IPS-18a (cell line): ENCODE measurements around the gene KBTBD2.
"Not testable (repeated sequence)": the region's sequence is repeated elsewhere in the genome, so short reads cannot be mapped to it uniquely, and the experiment has no call there.

Experiments
- H3K27ac ChIP-seq: one replicate; pipeline ENCODE4 v1.5.1; 2013; ENCODE audit warnings: low read length
- H3K27me3 ChIP-seq: one replicate; pipeline ENCODE4 v1.6.1; 2013; ENCODE audit warnings: mild to moderate bottlenecking, low read length; ENCODE audit not compliant: control insufficient read depth, insufficient read depth
- H3K36me3 ChIP-seq: one replicate; pipeline ENCODE4 v1.6.1; 2013; ENCODE audit warnings: low read depth, low read length; ENCODE audit not compliant: control insufficient read depth
- H3K4me1 ChIP-seq: one replicate; pipeline ENCODE4 v1.6.1; 2013; ENCODE audit warnings: low read depth, low read length; ENCODE audit not compliant: control insufficient read depth
- H3K4me3 ChIP-seq: one replicate; pipeline ENCODE4 v1.5.1; 2013; ENCODE audit warnings: low read length
- H3K9ac ChIP-seq: one replicate; pipeline ENCODE4 v1.6.1; 2013; ENCODE audit warnings: mild to moderate bottlenecking, low read length, moderate library complexity
- H3K9me3 ChIP-seq: one replicate; pipeline ENCODE4 v1.6.1; 2013; ENCODE audit warnings: low read depth, low read length; ENCODE audit not compliant: control insufficient read depth

KBTBD2 gene

GRCh38 chr7:32848655-32849054 lies 42.9 kb downstream of the KBTBD2 start:
- not testable (repeated sequence) for H3K27me3 ChIP-seq, H3K27ac ChIP-seq, H3K9me3 ChIP-seq, H3K4me3 ChIP-seq, H3K9ac ChIP-seq, H3K36me3 ChIP-seq
- peaks cover 23% of the 10 kb centered on the region for H3K4me1 ChIP-seq

- Histone ChIP-seq H3K27me3 (no peaks in the 10 kb centered on the region), H3K27ac (no peak overlapping the region), H3K36me3 (no peaks in the 10 kb centered on the region), H3K4me3 (no peak overlapping the region), H3K4me1 (peaks cover 27% of the 10 kb centered on the region), H3K9ac (no peak overlapping the region), H3K9me3 (no peaks in the 10 kb centered on the region)
Measured at GRCh38 chr7:32846630-32847225, 44.8 kb downstream of the KBTBD2 start.

- not testable (repeated sequence) for H3K36me3 ChIP-seq, H3K27me3 ChIP-seq, H3K4me3 ChIP-seq, H3K27ac ChIP-seq, H3K9me3 ChIP-seq, H3K9ac ChIP-seq
- H3K4me1 ChIP-seq, result peaks cover 27% of the 10 kb centered on the region
Measured at GRCh38 chr7:32844748-32845147, 46.8 kb downstream of the KBTBD2 start.

- H3K4me3 ChIP-seq, H3K9me3 ChIP-seq, H3K27ac ChIP-seq, H3K36me3 ChIP-seq, H3K27me3 ChIP-seq, H3K9ac ChIP-seq: not testable (repeated sequence)
- H3K4me1 ChIP-seq, result peaks cover 27% of the 10 kb centered on the region
Measured at GRCh38 chr7:32843763-32844162, 47.8 kb downstream of the KBTBD2 start.

- not testable (repeated sequence) for H3K27me3 ChIP-seq, H3K9ac ChIP-seq, H3K9me3 ChIP-seq, H3K36me3 ChIP-seq, H3K4me3 ChIP-seq, H3K27ac ChIP-seq
- peaks cover 16% of the 10 kb centered on the region for H3K4me1 ChIP-seq
Measured at GRCh38 chr7:32839846-32840245, 51.7 kb downstream of the KBTBD2 start.

- H3K9ac ChIP-seq, H3K27me3 ChIP-seq, H3K4me1 ChIP-seq, H3K9me3 ChIP-seq, H3K4me3 ChIP-seq, H3K27ac ChIP-seq, H3K36me3 ChIP-seq: not testable (repeated sequence)
Measured at GRCh38 chr7:32828996-32829752, 62.4 kb downstream of the KBTBD2 start.
